Upper lobe of right lung (tissue), 1 donor: Measurements from ENCODE around the gene C11orf68. TPM values are rescaled to one million over a fixed set of nuclear protein-coding genes. Genes with fewer than 3 reads are reported as not detected.

Experiments
- ATAC-seq: fragments of 200-7000 bp; cut with Tn5 transposase; one replicate; pipeline ENCODE4 v1.9.1; 2020; ENCODE audit warnings: mild to moderate bottlenecking, moderate library complexity
- DNase-seq: peaks from one replicate; pipeline ENCODE4 v3.0.0-alpha.2; 2020
- H3K27ac ChIP-seq: fragments of 200-600 bp; one replicate; pipeline ENCODE4 v1.8.0; 2022
- H3K27me3 ChIP-seq: fragments of 200-600 bp; one replicate; pipeline ENCODE4 v1.8.0; 2022; ENCODE audit warnings: mild to moderate bottlenecking
- H3K36me3 ChIP-seq: fragments of 200-600 bp; one replicate; pipeline ENCODE4 v1.8.0; 2022
- H3K4me1 ChIP-seq: fragments of 200-600 bp; one replicate; pipeline ENCODE4 v1.8.0; 2022
- H3K4me3 ChIP-seq: fragments of 200-600 bp; one replicate; pipeline ENCODE4 v1.8.0; 2022; ENCODE audit warnings: mild to moderate bottlenecking
- H3K9me3 ChIP-seq: fragments of 200-600 bp; one replicate; pipeline ENCODE4 v1.8.0; 2022
- CTCF ChIP-seq: fragments of 200-600 bp; IDR thresholded peaks from one replicate; pipeline ENCODE4 v1.8.0; 2022; ENCODE audit warnings: antibody characterized with exemption
- intact Hi-C: fragments of 100-400 bp; cut with DNase I; formaldehyde crosslinking; loops from one replicate; pipeline ENCODE4 v1.11.0; 2022
- total RNA-seq: library from RNA; stranded (reverse); fragmentation: NEBNext Ultra II Directional; extraction: Animal tissue kit (Norgen Biotek cat#: 25700); gene quantifications from one replicate; pipeline ENCODE4 v1.2.1, GENCODE V29; 2021
- donor health status: DM: no; HTN: yes; CAD: no; lungs with severe emphysema.

The C11orf68 gene
- total RNA-seq, 1 donor from 2014 or later = 34.7 TPM

DNA sequence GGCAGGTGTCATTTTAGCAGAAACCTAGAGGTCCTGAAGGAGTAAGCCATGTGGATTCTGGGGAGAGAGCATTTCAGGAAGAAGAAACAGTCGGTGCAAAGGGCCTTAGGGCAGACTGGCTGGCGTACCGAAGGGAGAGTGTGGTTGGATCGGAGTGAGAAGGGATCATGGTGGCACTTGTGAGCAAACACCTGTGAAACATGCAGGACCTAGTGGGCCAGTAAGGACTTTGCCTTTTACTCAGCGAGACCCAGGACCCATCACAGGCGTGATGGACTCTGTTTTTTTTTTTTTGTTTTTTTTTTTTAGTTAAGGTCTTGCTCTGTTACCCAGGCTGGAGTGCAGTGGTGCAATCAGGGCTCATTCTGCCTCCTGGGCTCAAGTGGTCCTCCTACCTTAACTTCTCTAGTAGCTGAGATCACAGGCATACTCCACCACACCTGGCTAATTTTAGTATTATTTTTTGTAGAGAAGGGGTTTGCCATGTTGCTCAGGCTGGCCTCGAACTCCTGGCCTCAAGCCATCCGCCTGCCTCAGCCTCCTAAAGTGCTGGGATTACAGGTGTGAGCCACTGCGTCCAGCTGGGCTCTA, 23.0 kb upstream of the C11orf68 start:
- Histone ChIP-seq H3K36me3 (no peaks in the 10 kb centered on the region), H3K9me3 (no peaks in the 10 kb centered on the region), H3K27ac (peak overlapping the region; percentile 53), H3K4me1 (no peaks in the 10 kb centered on the region), H3K4me3 (no peak overlapping the region), H3K27me3 (no peaks in the 10 kb centered on the region)
- DNase-seq = no peak
- ATAC-seq = peak; percentile 24
- intact Hi-C loops = no loop called here
- TF ChIP-seq CTCF = no peak

GRCh38 chr11:65937766-65938165, 18.9 kb upstream of the C11orf68 start:
- Histone ChIP-seq H3K9me3 (no peaks in the 10 kb centered on the region), H3K4me1 (no peaks in the 10 kb centered on the region), H3K4me3 (no peak overlapping the region), H3K36me3 (no peaks in the 10 kb centered on the region), H3K27ac (no peak overlapping the region), H3K27me3 (no peaks in the 10 kb centered on the region)
- DNase-seq = no peak
- intact Hi-C loops = no loop called here
- ATAC-seq = no peak
- no peak for TF ChIP-seq CTCF

GRCh38 chr11:65934014-65934413, 15.2 kb upstream of the C11orf68 start:
- H3K36me3 ChIP-seq = no peaks in the 10 kb centered on the region
- intact Hi-C loops = no loop called here
- no peaks in the 10 kb centered on the region for H3K4me1 ChIP-seq
- ATAC-seq (no peak), DNase-seq (no peak)
- no peak overlapping the region for H3K4me3 ChIP-seq
- H3K9me3 ChIP-seq = no peaks in the 10 kb centered on the region
- no peaks in the 10 kb centered on the region for H3K27me3 ChIP-seq
- TF ChIP-seq CTCF = no peak
- H3K27ac ChIP-seq = no peak overlapping the region

DNA sequence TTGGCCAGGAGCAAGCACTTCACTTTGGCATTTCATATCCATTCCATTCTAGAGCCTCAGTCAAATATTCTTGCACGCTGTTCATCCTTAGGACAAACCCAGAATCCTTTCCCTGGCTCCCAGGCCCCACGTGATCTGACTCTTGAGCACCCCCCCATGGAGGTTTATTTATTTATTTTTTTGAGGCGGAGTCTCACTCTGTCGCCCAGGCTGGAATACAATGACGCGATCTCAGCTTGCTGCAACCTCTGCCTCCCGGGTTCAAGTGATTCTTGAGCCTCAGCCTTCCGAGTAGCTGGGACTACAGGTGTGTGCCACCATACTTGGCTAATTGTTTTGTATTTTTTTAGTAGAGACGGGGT, 13.7 kb upstream of the C11orf68 start:
- TF ChIP-seq CTCF = no peak
- intact Hi-C loops = no loop called here
- Histone ChIP-seq H3K4me1 (no peaks in the 10 kb centered on the region), H3K9me3 (no peaks in the 10 kb centered on the region), H3K36me3 (no peaks in the 10 kb centered on the region), H3K27ac (no peak overlapping the region), H3K27me3 (no peaks in the 10 kb centered on the region), H3K4me3 (no peak overlapping the region)
- no peak for ATAC-seq
- DNase-seq = no peak

DNA sequence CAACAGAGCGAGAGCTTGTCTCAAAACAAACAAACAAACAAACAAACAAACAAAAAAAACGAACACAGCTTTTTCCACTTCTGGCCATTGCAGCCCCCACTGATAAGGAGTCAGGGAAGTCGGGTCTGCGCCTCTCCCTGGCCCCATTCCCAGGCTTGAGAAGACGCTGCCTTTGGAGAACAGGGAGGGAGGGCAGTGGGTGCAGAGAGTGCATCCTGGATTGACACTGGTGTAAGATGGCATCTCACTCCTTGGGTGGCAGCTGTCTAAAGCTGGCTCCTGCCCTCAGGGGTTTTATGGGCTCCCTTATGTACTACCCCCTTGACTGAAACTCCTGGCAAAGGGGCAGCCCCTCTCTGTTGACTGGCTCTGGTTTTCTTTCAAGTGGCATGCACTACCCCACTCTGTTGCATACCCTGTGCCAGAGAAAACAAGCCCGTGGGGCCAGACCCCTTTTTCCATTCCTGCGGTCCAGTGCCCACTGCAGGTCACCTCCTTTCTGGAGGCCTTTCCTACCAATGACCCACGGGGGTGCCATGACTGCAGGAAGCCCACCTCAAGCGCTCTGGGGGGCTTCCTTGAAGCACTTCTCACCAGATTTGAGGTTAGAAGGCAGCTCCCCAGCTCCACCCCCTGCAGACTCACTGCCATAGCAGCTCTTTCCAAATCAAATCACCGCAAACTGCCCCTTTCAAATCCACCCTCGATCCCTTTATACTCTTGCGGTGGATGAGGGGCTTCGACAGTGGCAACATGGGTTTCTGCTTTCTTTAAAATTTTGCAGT, 13.1 kb upstream of the C11orf68 start:
- DNase-seq (no peak), ATAC-seq (no peak)
- TF ChIP-seq CTCF = no peak
- Histone ChIP-seq H3K27me3 (no peaks in the 10 kb centered on the region), H3K4me1 (no peaks in the 10 kb centered on the region), H3K36me3 (no peaks in the 10 kb centered on the region), H3K27ac (no peak overlapping the region), H3K4me3 (no peak overlapping the region), H3K9me3 (no peaks in the 10 kb centered on the region)
- intact Hi-C loops = no loop called here
